ENCODE measurements around the gene FALEC.
"Not testable (repeated sequence)": the region's sequence is repeated elsewhere in the genome, so short reads cannot be mapped to it uniquely, and the experiment has no call there.

The FALEC gene

GRCh38 chr1:150558303-150558704 is 42.8 kb downstream of the FALEC start:
- no peak for DNase-seq (ENCODE audit: low read depth in 3 of 3, low spot score in 1 of 3)

GRCh38 chr1:150558761-150559655 is 43.5 kb downstream of the FALEC start:
- no peak for DNase-seq (ENCODE audit: low read depth in 3 of 3, low spot score in 1 of 3)

DNA sequence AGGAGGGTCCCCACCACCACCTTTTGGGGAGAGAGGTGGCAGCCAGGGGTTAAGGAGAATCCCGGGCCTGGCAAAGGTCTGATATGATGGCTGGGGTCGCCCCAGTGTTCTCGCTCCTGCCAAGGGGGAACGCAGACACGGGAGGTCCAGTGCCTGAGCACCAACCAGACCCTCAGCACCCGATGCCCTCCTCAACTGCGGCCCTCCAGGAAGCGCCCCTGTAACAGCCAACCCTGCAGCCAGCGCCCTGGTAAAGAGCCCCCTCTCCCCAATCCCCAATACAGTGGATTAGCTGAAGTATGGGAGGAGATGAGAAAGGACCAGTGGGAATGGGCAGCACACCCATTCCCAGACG is 44.1 kb downstream of the FALEC start:
- no peak for DNase-seq (ENCODE audit: low read depth in 3 of 3, low spot score in 1 of 3)

DNA sequence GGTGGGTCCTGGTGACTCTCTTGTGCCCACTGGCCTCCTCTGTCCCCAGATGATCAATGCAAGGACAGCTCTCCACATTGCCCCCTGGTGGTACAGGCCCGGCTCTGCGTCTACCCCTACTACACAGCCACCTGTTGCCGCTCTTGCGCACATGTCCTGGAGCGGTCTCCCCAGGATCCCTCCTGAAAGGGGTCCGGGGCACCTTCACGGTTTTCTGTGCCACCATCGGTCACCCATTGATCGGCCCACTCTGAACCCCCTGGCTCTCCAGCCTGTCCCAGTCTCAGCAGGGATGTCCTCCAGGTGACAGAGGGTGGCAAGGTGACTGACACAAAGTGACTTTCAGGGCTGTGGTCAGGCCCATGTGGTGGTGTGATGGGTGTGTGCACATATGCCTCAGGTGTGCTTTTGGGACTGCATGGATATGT is 44.5 kb downstream of the FALEC start:
- DNase-seq (ENCODE audit: low read depth in 3 of 3, low spot score in 1 of 3): no peak

DNA sequence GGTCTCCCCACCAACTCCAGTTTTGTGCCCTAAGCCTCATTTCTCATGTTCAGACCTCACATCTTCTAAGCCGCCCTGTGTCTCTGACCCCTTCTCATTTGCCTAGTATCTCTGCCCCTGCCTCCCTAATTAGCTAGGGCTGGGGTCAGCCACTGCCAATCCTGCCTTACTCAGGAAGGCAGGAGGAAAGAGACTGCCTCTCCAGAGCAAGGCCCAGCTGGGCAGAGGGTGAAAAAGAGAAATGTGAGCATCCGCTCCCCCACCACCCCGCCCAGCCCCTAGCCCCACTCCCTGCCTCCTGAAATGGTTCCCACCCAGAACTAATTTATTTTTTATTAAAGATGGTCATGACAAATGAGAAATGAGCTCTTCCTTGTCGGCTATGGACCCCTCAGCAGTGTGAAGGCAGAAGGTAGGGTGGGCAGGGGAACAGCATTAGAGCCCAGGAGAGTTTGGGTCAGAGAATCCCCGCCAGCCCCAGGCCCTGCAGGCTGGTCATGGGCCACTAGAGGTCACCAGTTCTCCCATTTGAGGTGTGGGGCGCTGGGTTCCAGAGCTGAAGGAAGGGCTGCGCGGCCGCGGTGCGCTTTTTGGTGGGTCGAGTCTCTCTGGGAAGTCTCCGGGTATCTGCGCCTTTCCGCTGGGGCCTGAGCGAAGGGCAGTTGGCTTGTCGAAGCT is 45.2 kb downstream of the FALEC start:
- peak in 2 of 3 donors; percentile 62 to 77 for DNase-seq (ENCODE audit: low read depth in 3 of 3, low spot score in 1 of 3)

GRCh38 chr1:150561254-150561973 is 45.9 kb downstream of the FALEC start:
- no peak for DNase-seq (ENCODE audit: low read depth in 3 of 3, low spot score in 1 of 3)

- DNase-seq (ENCODE audit: low read depth in 3 of 3, low spot score in 1 of 3): peak in 2 of 3 donors; percentile 66 to 76
Observed at GRCh38 chr1:150561974-150562445, 46.5 kb downstream of the FALEC start.

DNA sequence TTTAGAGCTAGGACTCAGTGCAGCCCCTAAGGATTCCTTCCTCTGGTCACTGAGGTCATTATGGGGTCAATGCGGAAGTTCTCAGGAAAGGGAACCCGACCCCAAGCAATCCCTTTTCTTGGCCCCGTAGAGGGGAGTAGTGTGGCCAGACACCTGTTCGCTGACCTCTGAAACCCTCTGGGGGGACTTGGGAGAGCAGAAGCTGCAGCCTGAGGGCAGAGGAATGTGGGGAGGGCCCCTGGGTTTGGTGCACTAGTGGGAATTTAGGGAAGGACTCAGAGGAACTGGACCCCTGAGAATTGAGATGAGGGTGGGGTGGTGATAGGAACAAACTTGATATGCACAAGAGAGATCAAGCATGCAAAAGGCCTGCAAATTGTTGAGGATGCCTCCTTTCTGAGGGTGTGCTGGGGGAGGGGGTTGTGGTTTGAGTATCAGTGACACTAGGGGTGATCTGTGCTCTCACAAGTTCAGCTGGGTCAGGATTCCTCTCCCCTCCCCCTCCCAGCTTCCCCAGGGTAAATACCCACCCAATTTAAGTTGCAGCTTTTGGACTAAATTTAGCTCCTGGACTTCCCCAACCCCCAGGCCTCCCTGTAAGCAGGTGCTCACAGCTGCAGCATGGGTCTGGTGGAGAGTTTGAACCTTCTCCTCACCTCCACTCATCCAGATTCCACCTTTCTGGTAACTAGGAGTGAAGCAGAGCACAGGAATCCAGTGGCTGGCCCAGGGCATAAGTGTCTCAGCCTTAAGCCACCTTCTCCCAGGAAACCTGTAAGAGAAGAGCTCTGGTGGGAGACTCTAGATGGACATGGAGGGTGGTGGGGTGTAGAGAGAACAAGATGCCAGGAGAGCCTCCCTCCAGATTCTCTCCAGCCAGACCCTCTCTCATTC is 47.1 kb downstream of the FALEC start:
- DNase-seq (ENCODE audit: low read depth in 3 of 3, low spot score in 1 of 3): peak in 2 of 3 donors; percentile 55 to 65

DNA sequence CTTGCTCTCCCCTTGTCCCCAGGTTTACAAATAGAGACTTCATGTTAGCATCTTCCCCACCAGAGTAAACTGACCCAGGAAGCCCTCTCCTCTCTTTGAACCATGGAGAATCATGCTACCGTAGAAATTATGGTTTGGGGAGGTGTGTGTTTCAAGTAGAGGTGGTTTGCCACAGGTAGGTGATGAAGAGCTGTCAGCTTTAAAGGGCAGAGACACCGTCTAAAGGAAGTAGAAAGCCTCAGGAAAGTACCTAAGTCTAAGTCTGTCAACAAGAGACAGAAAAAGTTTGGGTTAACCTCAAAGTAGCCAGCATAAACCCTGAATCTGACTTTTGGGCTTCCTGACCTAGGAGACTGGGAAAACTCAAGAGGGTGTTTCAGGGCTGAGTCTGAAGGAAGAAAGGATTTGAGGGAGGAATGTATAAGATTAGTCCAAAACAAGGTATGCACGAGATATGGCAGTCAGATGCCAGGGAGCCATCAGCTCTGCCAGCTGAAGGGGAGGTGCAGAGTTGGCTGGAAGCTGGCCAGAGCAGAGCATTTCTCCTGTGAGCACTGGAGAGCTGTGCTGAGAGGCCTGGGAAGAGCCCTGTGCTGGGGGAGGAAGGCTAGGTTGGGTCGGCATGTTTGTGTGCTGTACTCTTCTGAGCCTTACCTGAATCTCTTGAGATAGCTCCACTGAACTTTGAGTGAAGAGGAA is 47.9 kb downstream of the FALEC start:
- no peak for DNase-seq (ENCODE audit: low read depth in 3 of 3, low spot score in 1 of 3)

DNA sequence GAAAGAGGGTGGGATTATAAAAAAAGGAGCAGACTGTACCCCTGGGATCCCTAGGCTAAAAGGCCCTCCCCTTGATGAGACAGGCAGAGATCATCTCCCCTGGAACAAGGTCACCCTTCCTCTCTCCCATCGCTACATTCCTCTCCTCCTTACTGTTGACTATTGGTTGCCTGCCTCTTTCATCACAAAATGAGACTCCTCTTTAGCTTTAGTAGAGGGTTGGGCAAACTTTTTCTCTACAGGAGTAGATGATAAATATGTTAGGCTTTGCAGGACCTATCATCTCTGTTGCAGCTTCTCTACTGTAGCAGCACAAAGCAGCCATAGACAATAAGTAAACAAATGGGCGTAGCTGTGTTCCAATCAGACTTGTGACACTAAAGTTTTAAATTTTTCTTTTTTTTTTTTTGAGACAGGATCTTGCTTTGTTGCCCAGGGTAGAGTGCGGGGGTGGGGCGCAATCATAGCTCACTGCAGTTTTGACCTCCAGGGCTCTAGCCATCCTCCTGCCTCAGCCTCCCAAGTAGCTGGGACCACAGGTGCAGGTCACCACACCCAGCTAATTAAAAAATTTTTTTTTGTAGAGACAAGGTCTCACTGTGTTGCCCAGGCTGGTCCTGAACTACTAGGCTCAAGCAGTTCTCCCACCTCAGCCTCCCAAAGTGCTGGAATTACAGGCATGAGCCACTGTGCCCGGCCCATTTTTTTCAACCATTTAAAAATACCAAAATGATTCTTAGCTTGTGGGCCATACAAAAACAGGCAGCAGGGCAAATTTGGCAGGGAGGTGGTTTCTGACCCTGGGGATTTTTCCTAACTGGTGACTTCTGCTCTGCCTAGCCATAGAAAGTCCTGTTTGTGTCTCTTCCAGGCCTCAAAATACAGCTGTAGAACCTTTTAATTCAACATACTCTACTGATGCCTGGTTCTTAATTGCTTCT is 48.8 kb downstream of the FALEC start:
- DNase-seq (ENCODE audit: low read depth in 3 of 3, low spot score in 1 of 3): no peak

GRCh38 chr1:150565240-150565991 is 49.9 kb downstream of the FALEC start:
- DNase-seq (ENCODE audit: low read depth in 3 of 3, low spot score in 1 of 3): not testable (repeated sequence)

- no peak for DNase-seq (ENCODE audit: low read depth in 3 of 3, low spot score in 1 of 3)
Observed at GRCh38 chr1:150566589-150567340, 51.2 kb downstream of the FALEC start.

- no peak for DNase-seq (ENCODE audit: low read depth in 3 of 3, low spot score in 1 of 3)
Observed at GRCh38 chr1:150567341-150567716, 51.8 kb downstream of the FALEC start.

- DNase-seq (ENCODE audit: low read depth in 3 of 3, low spot score in 1 of 3): no peak
Observed at GRCh38 chr1:150567717-150568593, 52.4 kb downstream of the FALEC start.

- DNase-seq (ENCODE audit: low read depth in 3 of 3, low spot score in 1 of 3): no peak
Observed at GRCh38 chr1:150568594-150568966, 53.0 kb downstream of the FALEC start.

GRCh38 chr1:150572918-150573647 is 57.5 kb downstream of the FALEC start:
- no peak for DNase-seq (ENCODE audit: low read depth in 3 of 3, low spot score in 1 of 3)

Measured in stimulated activated CD4-positive, alpha-beta T cell treated with anti-CD3 and anti-CD28 coated beads, TNF-alpha, amount 100 ng/mL, for 1 hour (primary cell).